Natural killer cell treated with Interleukin-12 subunit alpha and Interleukin-12 subunit beta and Interleukin-15 and Interleukin-18, amount 100 ng/mL, for 72 hours (primary cell): ENCODE results near the gene TTC34. TPM values are rescaled to one million over a fixed set of nuclear protein-coding genes. Genes with fewer than 3 reads are reported as not detected.
A peak's percentile ranks its signal among the peaks of the same experiment; 100 is the strongest.
"Not testable (repeated sequence)": the region's sequence is repeated elsewhere in the genome, so short reads cannot be mapped to it uniquely, and the experiment has no call there.

Experiments
- ATAC-seq, 2 donors: fragments of 150-1000 bp; cut with Tn5 transposase in 1 of 2; sonication (Bioruptor Pico), chemical (Tn5 transposase) in 1 of 2; 2 replicates each; pipeline ENCODE4 v1.10.0; 2021
- DNase-seq: peaks from one replicate; pipeline ENCODE4 v3.0.0; 2022; ENCODE audit warnings: low spot score
- H3K27ac Mint-ChIP-seq, 2 donors: 1 replicate in 1 of 2; 2 replicates in 1 of 2; pipeline ENCODE4 v1.8.0; 2022; ENCODE audit warnings: mixed read lengths in 2 of 2, mild to moderate bottlenecking in 1 of 2, moderate library complexity in 1 of 2
- H3K27me3 Mint-ChIP-seq, 2 donors: 1 replicate in 1 of 2; 2 replicates in 1 of 2; pipeline ENCODE4 v1.8.0; 2022; ENCODE audit warnings: mixed read lengths in 2 of 2
- H3K36me3 Mint-ChIP-seq: one replicate; pipeline ENCODE4 v1.8.0; 2022; ENCODE audit warnings: mixed read lengths
- H3K4me1 Mint-ChIP-seq, 2 donors: 1 replicate in 1 of 2; 2 replicates in 1 of 2; pipeline ENCODE4 v1.8.0; 2022; ENCODE audit warnings: low read depth in 2 of 2, mixed read lengths in 2 of 2, mild to moderate bottlenecking in 1 of 2
- H3K4me3 Mint-ChIP-seq: one replicate; pipeline ENCODE4 v1.8.0; 2022; ENCODE audit warnings: mixed read lengths
- H3K9me3 Mint-ChIP-seq: 2 replicates; pipeline ENCODE4 v1.8.0; 2022; ENCODE audit warnings: mixed read lengths
- total RNA-seq, 2 donors: library from RNA; stranded (reverse); gene quantifications; one replicate each; pipeline ENCODE4 v1.2.3, GENCODE V29; 2022

TTC34 gene
- total RNA-seq, 2 donors from 2014 or later, result 0.40 to 0.56 TPM

DNA sequence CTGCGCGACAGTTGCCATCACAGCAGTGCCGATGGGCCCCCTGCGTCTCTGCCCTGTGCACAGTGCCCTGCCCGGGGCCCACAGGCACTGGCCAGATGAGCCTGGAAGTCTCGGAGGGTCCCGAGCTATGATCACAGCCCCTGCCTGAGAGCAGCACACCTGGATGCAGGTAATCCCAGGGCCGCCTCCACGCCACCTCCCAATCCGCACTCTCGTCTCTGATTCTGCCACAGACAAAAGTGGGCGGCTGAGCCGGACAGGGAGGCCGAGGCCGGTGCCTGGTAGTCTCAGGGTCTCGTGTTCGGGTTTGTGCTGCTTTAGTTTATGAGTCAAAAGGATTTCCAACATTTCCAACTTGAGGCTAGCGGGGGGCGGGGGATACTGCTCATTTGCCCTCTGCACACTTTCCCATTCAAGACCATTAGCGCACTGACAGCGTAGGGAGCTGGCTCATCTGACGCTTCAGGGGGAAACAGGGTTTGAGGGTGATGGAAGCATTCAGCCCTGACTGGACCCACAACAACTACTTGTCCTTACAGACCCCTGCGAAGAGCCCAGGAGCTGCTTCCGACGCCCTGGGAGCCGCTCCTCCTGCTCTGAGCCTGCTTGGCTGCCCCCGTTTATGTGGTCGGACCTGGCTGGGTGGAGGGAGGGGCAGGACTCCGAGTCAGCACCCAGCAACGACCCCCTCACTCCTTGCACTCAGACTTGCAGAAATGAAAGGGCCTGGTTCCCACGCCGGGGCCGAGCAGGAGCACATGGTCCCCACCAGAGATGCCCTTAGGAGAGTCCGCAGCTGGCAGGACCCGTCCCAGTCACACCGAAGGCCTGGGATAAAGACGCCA, 1.8 kb upstream of the TTC34 start:
- H3K27me3 Mint-ChIP-seq, result peaks cover 0 to 5% of the 10 kb centered on the region in 2 donors
- H3K9me3 Mint-ChIP-seq, result no peaks in the 10 kb centered on the region

DNA sequence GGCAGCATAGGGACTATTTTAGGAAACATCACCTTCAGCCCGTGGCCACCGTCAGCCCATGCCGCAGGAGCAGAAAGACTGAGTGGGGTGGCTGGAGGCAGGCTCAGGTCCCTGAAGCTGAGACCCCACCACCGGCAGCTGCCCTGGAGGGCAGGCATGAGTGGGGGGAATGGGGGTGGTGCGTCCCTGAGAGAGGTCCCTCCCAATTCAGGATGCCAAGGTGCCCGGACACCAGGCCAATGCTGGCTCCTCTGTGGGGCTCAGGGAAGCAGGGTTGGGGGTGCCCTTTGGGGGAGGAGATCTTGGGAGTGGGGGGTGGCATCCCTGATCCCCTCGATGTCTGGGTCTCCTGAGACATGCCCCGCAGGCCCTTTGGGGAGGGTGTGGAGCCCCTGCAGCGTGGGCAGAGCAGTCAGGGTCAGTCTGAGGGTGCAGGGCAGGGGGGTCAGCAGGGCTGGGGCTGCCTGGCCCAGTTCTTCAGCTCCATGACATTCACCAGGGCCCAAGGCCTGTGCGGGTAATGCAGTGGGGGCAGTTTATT, 998 bp upstream of the TTC34 start:
- no peak for ATAC-seq
- H3K27ac Mint-ChIP-seq, result no peak overlapping the region

More for the DNA sequence above, 1.8 kb upstream of the TTC34 start:
- H3K36me3 Mint-ChIP-seq, result no peaks in the 10 kb centered on the region
- peak; percentile 57 for DNase-seq
- no peaks in the 10 kb centered on the region for H3K4me1 Mint-ChIP-seq
- ATAC-seq, result no peak
- H3K27ac Mint-ChIP-seq, result no peak overlapping the region
- no peak overlapping the region for H3K4me3 Mint-ChIP-seq

DNA sequence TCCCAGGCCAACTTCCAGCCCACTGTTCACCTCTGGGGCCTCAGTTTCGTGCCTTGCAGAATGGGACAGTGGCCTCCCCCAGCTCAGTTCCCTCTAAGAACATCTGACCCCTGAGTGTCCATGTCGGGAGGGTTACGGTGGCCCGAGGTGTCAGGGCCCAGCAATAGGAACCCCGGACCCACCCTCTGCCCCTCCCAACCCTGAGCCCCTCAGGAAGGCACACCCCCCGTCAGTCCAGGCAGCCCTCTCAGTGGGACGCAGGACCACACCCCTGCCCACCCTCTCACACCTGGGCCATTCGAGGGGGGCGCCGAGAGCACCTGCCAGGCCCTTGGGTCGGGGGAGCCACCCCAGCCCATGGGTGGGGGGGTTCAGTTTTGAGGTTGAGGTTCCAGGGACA, 447 bp downstream of the TTC34 start:
- Mint-ChIP-seq H3K4me3 (no peak overlapping the region), H3K36me3 (no peaks in the 10 kb centered on the region), H3K27me3 (peaks cover 0 to 7% of the 10 kb centered on the region in 2 donors), H3K4me1 (no peaks in the 10 kb centered on the region), H3K27ac (no peak overlapping the region), H3K9me3 (no peaks in the 10 kb centered on the region)
- DNase-seq, result peak; percentile 61
- no peak for ATAC-seq

More for the DNA sequence above, 998 bp upstream of the TTC34 start:
- no peaks in the 10 kb centered on the region for H3K9me3 Mint-ChIP-seq
- H3K36me3 Mint-ChIP-seq, result no peaks in the 10 kb centered on the region
- peaks cover 0 to 5% of the 10 kb centered on the region in 2 donors for H3K27me3 Mint-ChIP-seq
- H3K4me3 Mint-ChIP-seq, result no peak overlapping the region
- H3K4me1 Mint-ChIP-seq, result no peaks in the 10 kb centered on the region
- DNase-seq, result peak; percentile 59

DNA sequence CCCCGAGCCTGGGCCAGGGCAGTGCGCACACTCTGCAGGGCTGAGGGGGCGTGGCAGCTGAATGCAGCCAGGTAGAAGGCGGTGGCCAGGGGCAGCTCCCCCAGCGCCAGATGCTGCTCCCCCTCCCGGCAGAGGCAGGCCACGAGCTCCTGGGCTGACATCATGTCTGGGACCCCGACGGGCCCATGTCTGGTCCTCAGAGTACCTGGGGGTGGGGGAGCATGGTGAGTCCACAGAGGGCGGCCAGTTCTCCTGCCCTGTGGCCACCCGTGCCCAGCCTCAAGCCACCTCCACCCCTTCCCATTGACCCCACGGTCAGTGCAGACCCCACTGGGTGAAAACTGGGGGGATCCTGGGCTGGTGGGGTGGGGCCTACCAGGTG, 838 bp downstream of the TTC34 start:
- Mint-ChIP-seq H3K27me3 (peaks cover 0 to 5% of the 10 kb centered on the region in 2 donors), H3K36me3 (no peaks in the 10 kb centered on the region), H3K4me3 (no peak overlapping the region), H3K9me3 (no peaks in the 10 kb centered on the region), H3K27ac (no peak overlapping the region), H3K4me1 (no peaks in the 10 kb centered on the region)
- DNase-seq, result no peak
- no peak for ATAC-seq

DNA sequence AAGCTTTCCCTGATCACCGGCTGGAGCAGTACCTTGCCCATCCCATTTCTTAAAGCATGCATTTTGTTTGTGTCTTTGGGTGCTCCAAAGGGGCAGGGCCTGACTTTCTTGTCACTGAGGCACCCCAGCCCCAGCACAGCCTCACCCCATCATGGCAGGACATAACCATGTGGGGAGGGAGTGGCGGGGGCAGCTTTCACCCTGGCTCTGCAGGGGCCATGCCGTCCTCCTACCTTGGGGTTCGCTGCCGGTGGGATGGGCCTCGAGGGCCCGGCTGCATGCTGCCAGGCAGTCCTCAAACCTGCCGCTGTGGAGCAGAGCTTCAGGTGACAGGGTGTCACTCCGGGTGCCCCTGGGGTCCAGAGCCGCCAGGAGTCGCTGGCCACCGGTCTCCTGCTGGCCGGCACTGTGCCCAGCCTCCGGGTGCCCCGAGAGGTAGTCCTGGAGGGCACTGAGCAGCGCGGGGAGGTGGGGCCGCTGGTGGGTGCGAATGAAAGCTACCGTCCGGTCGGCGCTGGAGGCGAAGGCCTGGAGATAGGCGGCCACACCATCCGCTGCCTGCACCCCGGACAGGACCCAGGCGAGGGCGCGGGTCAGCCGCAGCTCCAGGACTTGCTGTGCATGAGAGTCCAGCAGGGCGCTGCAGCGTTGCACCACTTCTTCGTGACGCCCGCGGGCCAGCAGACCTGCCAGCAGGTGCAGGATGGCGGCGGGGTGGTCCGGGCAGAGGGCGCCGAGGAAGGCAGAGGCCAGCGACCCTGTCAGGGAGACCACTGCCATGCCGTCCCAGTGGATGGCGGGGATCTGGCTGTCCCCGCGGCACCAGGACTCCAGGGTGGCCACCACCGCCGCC, 1.5 kb downstream of the TTC34 start:
- Mint-ChIP-seq H3K36me3 (no peaks in the 10 kb centered on the region), H3K27me3 (peaks cover 0 to 5% of the 10 kb centered on the region in 2 donors)

DNA sequence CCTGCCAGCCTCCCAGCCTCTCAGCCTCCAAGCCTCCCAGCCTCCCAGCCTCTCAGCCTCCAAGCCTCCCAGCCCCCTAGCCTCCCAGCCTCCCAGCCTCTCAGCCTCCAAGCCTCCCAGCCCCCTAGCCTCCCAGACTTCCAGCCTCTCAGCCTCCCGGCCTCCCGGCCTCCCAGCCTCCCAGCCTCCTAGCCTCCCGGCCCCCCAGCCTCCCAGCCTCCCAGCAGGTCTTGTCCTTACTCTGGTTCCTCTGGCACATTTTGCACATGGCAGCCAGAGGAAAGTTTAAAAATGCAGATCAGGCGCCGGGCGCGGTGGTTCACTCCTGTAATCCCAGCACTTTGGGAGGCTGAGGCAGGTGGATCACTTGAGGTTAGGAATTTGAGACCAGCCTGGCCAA, 2.5 kb downstream of the TTC34 start:
- H3K36me3 Mint-ChIP-seq, H3K4me1 Mint-ChIP-seq, ATAC-seq, H3K27me3 Mint-ChIP-seq, H3K27ac Mint-ChIP-seq, H3K9me3 Mint-ChIP-seq, H3K4me3 Mint-ChIP-seq: not testable (repeated sequence)
- DNase-seq, result peak; percentile 26

More for the DNA sequence above, 1.5 kb downstream of the TTC34 start:
- H3K27ac Mint-ChIP-seq, result no peak overlapping the region
- ATAC-seq, result no peak
- no peak overlapping the region for H3K4me3 Mint-ChIP-seq
- H3K9me3 Mint-ChIP-seq, result no peaks in the 10 kb centered on the region
- DNase-seq, result peak; percentile 60
- H3K4me1 Mint-ChIP-seq, result no peaks in the 10 kb centered on the region

DNA sequence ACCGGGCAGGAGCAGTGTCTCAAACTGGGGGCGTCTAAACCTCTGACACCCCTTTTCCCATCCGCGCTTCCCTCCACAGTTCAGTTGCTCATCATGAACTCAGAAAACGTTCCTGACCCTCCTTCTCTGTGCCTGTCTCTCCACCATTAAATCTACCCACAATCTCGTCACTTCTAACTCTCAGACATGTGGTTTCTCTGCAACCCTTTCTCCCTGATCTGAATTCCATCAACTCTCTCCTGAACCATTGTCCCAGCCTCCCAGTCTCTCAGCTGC, 3.8 kb downstream of the TTC34 start:
- Mint-ChIP-seq H3K36me3 (peaks cover 6% of the 10 kb centered on the region), H3K27me3 (peaks cover 12 to 14% of the 10 kb centered on the region in 2 donors), H3K9me3 (peaks cover 4% of the 10 kb centered on the region), H3K4me3 (no peak overlapping the region), H3K27ac (no peak overlapping the region), H3K4me1 (no peaks in the 10 kb centered on the region)
- ATAC-seq (no peak), DNase-seq (no peak)

DNA sequence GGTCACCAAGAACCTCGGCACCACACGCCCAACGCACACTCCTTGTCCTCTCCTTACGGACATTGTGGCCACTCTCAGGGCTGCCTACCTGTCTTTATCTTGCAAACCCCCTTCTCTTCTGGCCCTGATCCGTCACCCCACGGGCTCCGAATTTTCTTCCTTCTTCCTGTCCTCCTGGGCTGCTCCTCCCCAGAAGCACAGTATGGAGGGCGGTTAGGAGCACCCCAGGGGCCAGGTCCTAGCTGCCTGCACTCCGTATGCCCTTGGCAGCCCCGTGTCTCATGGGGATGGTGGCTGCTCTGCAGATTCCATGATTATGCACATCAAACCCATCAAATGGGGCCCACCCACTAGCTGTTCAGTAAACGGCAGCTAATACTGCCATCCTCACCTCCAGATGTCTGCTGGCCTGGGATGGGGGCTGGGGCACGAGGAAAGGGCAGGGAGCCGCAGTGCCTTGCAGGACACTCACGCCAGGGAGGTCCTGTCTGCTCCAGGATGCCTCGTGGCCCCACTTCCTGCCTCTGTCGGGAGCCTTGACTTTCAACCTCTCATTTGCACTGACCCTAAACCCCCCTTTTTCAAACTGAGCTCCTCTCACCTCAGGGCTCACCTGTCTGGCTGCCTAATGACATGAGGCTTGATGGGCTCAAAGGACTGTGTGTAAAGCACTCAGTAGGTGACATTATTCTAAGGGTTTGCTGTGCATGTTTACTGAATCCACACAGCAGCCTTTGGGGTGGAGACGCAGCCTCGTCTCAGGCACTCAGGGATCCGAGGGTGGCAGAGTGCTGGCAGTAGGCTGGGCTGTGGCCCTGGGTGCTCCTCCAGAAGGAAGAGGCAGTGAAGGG, 4.4 kb downstream of the TTC34 start:
- Mint-ChIP-seq H3K4me1 (no peaks in the 10 kb centered on the region), H3K4me3 (no peak overlapping the region), H3K27ac (no peak overlapping the region), H3K9me3 (peaks cover 7% of the 10 kb centered on the region), H3K27me3 (peaks cover 17 to 19% of the 10 kb centered on the region in 2 donors), H3K36me3 (peaks cover 11% of the 10 kb centered on the region)
- peak; percentile 48 for DNase-seq
- peak in 1 of 2 donors; percentile 3 for ATAC-seq

DNA sequence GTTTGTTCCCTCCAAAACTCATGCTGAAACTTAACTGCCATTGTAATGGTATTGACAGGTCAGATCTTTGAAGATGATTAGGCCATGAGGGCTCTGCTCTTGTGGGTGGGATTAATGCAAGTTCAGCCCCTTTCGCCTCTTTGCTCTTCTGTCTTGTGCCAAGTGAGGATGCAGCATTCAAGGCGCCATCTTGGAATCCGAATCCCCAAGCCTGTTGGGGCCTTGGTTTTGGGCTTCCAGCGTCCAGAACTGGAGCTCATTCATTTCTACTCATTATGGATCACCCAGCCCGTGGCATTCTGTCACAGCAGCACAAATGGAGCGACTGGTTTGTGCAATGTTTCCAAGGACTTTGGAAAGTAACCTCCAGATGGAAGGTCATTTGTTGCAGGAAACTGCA, 5.6 kb downstream of the TTC34 start:
- H3K9me3 Mint-ChIP-seq, result peaks cover 7% of the 10 kb centered on the region
- H3K36me3 Mint-ChIP-seq, result peaks cover 14% of the 10 kb centered on the region
- DNase-seq (peak; percentile 13), ATAC-seq (no peak)
- no peak overlapping the region for H3K4me3 Mint-ChIP-seq
- H3K4me1 Mint-ChIP-seq, result no peaks in the 10 kb centered on the region
- peaks cover 20 to 25% of the 10 kb centered on the region in 2 donors for H3K27me3 Mint-ChIP-seq
- H3K27ac Mint-ChIP-seq, result no peak overlapping the region

DNA sequence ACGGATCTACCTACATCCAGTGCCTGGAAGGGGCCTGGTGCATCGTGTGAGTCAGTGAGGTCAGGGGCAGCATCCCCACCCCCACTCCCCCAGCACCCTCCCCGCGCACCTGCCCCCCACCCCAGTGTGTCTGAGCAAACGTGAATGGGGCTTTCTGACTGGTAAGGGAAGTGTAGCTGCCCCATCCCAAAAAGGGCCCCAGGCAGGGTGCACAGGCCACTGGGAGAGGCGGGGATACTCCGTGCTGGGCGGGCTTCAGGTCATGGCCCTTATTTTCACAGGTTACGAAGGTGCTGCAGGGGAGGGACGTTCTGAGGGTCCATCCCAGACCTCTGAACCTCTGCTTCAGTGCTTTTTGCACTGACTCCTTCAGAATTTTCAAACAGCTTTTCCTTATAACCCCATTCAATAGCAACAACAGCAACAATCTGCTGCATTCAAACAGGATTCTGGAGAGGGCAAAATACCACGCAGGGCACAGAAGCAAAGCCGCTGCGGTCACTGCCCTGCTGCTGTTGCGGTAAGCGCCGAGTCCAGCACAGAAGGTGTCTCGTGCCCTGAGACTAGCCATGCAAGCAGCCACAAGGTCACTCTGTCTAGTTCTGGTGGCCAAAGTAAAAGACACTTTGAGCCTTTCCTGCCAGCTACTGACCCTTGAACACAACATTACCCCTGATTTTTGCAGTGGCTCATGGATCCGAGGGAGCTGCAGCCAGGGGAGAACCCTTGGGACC, 10.3 kb downstream of the TTC34 start:
- Mint-ChIP-seq H3K4me3 (no peak overlapping the region), H3K27ac (no peak overlapping the region), H3K36me3 (peaks cover 20% of the 10 kb centered on the region), H3K4me1 (peaks cover 4 to 6% of the 10 kb centered on the region in 2 donors), H3K9me3 (peaks cover 7% of the 10 kb centered on the region), H3K27me3 (peaks cover 22 to 34% of the 10 kb centered on the region in 2 donors)
- no peak for ATAC-seq
- peak; percentile 22 for DNase-seq

DNA sequence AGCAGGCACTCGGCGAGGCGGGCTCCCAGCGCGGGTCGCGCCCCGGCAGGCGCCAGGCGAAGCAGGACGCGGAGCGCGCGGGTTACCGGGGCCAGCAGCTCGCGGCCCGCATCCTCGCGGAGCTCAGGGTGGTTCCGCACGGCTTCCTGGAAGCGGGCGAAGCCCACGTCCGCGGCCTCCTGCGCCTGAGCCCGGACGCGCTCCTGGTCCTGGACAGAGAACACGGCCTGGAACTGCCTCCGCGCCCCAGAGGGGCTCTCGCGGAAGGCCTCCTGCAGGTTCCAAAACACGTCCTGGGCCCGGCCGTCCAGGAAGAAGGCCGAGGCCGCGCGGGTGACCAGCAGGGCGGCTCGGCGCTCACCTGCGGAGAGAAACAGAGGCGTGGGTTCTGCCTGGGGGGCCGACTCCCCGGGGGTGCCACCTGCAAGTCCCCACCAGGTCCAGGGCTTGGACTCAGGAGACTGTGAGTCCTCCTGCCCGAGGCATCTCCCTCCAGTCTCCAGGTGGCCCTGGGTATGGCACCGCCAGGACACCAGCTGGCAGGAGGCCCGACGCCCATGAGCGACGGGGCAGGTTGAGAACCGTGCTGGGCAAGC, 11.4 kb downstream of the TTC34 start:
- Mint-ChIP-seq H3K27me3 (peaks cover 22 to 34% of the 10 kb centered on the region in 2 donors), H3K4me1 (peaks cover 4 to 6% of the 10 kb centered on the region in 2 donors), H3K4me3 (no peak overlapping the region), H3K27ac (no peak overlapping the region), H3K9me3 (peaks cover 7% of the 10 kb centered on the region), H3K36me3 (peaks cover 20% of the 10 kb centered on the region)
- DNase-seq (no peak), ATAC-seq (no peak)

DNA sequence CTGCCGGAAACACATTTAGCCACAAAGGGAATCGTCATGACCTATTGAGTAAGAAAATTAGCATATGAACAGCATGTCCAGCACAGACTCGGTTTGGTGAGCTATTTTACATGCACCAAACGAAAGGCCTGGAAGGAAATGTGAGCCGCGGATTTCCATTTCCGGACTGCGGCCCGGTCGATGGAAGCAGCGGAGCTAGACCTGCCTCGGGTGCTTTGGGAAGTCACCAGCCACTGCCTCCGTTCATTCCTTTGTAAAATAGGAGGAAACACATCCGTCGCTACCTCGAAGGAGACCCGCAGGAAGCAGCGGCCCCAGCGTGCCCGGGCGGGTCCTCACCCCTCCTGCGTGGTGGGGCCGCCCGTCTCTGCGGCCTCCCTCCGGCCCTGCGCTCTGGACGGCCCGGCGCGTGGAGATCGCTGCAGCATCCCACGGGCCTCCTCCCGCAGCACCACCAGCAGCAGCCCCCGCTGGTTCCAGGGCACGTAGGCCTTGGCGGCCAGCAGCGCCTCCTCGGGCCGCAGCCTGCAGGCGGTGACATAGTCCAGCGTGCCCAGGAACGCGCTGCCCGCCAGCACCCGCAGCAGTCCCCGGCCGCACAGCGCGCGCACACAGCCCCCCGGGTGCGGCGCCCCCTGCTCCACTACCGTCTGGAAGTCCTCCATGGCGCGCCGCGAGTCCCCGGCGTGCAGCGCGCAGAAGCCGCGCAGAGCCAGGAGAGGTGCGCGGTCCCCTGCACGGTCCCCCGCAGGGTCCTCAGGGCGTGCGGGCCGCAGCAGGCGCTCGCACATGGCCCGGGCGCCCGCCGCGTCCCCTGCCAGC, 12.1 kb downstream of the TTC34 start:
- Mint-ChIP-seq H3K36me3 (peaks cover 16% of the 10 kb centered on the region), H3K27ac (no peak overlapping the region), H3K27me3 (peaks cover 20 to 34% of the 10 kb centered on the region in 2 donors), H3K4me1 (peaks cover 4 to 6% of the 10 kb centered on the region in 2 donors), H3K9me3 (peaks cover 7% of the 10 kb centered on the region), H3K4me3 (peak overlapping the region; percentile 41)
- ATAC-seq (peak in 1 of 2 donors; percentile 54), DNase-seq (peak; percentile 49)
